ENCODE measurements around the gene BBOX1. TPM values are rescaled to one million over a fixed set of nuclear protein-coding genes. Genes with fewer than 3 reads are reported as not detected.

BBOX1 gene
- total RNA-seq, 2 experiments from 2014 or later = not detected

DNA sequence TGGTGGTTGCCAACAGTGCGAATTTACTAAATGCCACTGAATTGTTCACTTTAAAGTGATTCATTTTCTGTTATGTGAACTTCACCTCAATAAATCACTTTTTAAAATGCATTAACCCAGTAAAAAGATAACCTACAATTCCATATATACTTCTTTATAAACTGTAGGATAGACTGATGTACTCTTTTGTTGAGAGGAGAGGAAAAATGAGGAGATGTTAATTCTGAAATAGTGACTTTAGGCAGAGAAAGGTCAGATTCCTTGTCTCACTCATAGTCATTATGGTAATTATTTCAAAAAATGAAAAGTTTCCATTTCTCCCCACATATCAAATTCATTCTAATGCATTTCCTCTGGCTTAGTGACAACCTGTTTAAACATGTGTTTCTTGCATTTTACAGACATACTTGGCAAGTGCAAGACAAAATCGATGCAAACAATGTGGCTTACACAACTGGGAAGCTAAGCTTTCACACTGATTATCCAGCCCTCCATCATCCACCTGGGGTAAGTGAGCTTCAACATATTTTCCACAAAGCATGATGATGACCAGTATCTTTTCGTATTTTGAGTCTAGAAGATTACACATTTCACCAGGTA is 74.5 kb downstream of the BBOX1 start:
- DNase-seq (no peak), ATAC-seq (ENCODE audit: poor library complexity) (no peak)
- H3K9me3 ChIP-seq (ENCODE audit: control insufficient read depth in 1 of 2, insufficient read depth in 1 of 2, low read length in 2 of 2) = no peaks in the 10 kb centered on the region
- no peak overlapping the region for H3K4me3 ChIP-seq (ENCODE audit: low read length)
- no peak for TF ChIP-seq CTCF (IDR thresholded peaks at IDR 0.05)
- POLR2A ChIA-PET = no interaction called here
- H3K4me3 Mint-ChIP-seq = no peak overlapping the region
- no peaks in the 10 kb centered on the region for H3K27me3 Mint-ChIP-seq
- intact Hi-C loops (cut with DNase I, micrococcal nuclease) = no loop called here
- no peaks in the 10 kb centered on the region for H3K36me3 Mint-ChIP-seq (ENCODE audit: low read depth)
- H3K9me3 Mint-ChIP-seq = no peaks in the 10 kb centered on the region
- no peak overlapping the region for H3K27ac ChIP-seq (ENCODE audit: low read depth in 1 of 2, low read length in 2 of 2)
- no peak overlapping the region for H3K27ac Mint-ChIP-seq
- H3K27me3 ChIP-seq (ENCODE audit: control insufficient read depth in 1 of 2, insufficient read depth in 2 of 2, low read length in 2 of 2) = no peaks in the 10 kb centered on the region
- no peaks in the 10 kb centered on the region for H3K4me1 Mint-ChIP-seq (ENCODE audit: low read depth)
- no peaks in the 10 kb centered on the region for H3K4me1 ChIP-seq (ENCODE audit: insufficient read depth, low read length)
- CTCF ChIA-PET = no interaction called here
- no peaks in the 10 kb centered on the region for H3K36me3 ChIP-seq (ENCODE audit: insufficient read depth, low read length)

DNA sequence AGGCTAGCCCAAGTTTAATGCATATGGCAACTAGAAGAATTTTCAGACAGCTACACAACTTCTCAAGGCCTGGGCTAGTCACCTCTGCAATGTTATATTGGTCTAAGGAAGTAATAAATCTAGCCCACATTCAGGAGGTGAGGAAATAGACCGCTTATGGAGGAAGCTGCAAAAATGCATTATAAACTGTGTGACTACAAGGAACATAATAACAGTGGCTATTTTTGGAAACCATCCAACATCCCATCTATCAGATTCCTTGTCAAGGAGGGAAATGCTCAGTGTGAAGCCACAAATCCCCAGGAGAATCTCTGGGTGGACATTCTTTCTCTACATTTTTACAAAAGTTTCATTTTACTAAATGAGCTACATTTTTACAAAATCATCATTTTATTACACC is 76.1 kb downstream of the BBOX1 start:
- no peaks in the 10 kb centered on the region for H3K4me1 ChIP-seq (ENCODE audit: insufficient read depth, low read length)
- Mint-ChIP-seq H3K4me3 (no peak overlapping the region), H3K36me3 (ENCODE audit: low read depth) (no peaks in the 10 kb centered on the region), H3K27ac (no peak overlapping the region), H3K27me3 (no peaks in the 10 kb centered on the region), H3K4me1 (ENCODE audit: low read depth) (no peaks in the 10 kb centered on the region), H3K9me3 (no peaks in the 10 kb centered on the region)
- ATAC-seq (ENCODE audit: poor library complexity) (no peak), DNase-seq (no peak)
- H3K27ac ChIP-seq (ENCODE audit: low read depth in 1 of 2, low read length in 2 of 2) = no peak overlapping the region
- POLR2A ChIA-PET = no interaction called here
- TF ChIP-seq CTCF (IDR thresholded peaks at IDR 0.05) = no peak
- H3K27me3 ChIP-seq (ENCODE audit: control insufficient read depth in 1 of 2, insufficient read depth in 2 of 2, low read length in 2 of 2) = no peaks in the 10 kb centered on the region
- H3K9me3 ChIP-seq (ENCODE audit: control insufficient read depth in 1 of 2, insufficient read depth in 1 of 2, low read length in 2 of 2) = no peaks in the 10 kb centered on the region
- no peaks in the 10 kb centered on the region for H3K36me3 ChIP-seq (ENCODE audit: insufficient read depth, low read length)
- H3K4me3 ChIP-seq (ENCODE audit: low read length) = no peak overlapping the region
- intact Hi-C loops (cut with DNase I, micrococcal nuclease) = no loop called here
- CTCF ChIA-PET = no interaction called here

DNA sequence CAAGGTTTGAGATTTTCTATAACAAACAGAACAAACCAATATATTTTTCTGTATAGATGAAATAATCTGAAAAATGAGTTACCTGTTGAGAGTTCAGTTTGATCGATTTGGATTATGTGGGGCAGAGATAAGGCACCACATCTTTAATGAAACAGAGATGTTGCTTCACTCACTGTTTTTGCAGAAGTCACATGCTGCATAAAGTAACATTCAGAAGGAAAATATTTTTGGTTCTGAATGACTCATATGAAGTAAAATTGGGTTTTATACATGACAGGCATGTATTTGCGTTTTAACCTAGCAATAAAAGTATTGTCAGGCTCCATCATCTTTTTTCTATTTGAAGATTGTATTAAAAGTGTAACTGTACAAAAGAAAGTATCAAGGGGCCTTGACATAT is 77.8 kb downstream of the BBOX1 start:
- Histone ChIP-seq H3K4me1 (ENCODE audit: insufficient read depth, low read length) (no peaks in the 10 kb centered on the region), H3K4me3 (ENCODE audit: low read length) (no peak overlapping the region), H3K27ac (ENCODE audit: low read depth in 1 of 2, low read length in 2 of 2) (no peak overlapping the region), H3K27me3 (ENCODE audit: control insufficient read depth in 1 of 2, insufficient read depth in 2 of 2, low read length in 2 of 2) (no peaks in the 10 kb centered on the region), H3K9me3 (ENCODE audit: control insufficient read depth in 1 of 2, insufficient read depth in 1 of 2, low read length in 2 of 2) (no peaks in the 10 kb centered on the region), H3K36me3 (ENCODE audit: insufficient read depth, low read length) (no peaks in the 10 kb centered on the region)
- no peak for TF ChIP-seq CTCF (IDR thresholded peaks at IDR 0.05)
- DNase-seq = no peak
- CTCF ChIA-PET = no interaction called here
- Mint-ChIP-seq H3K4me1 (ENCODE audit: low read depth) (no peaks in the 10 kb centered on the region), H3K27me3 (no peaks in the 10 kb centered on the region), H3K9me3 (no peaks in the 10 kb centered on the region), H3K36me3 (ENCODE audit: low read depth) (no peaks in the 10 kb centered on the region), H3K4me3 (no peak overlapping the region), H3K27ac (no peak overlapping the region)
- no peak for ATAC-seq (ENCODE audit: poor library complexity)
- POLR2A ChIA-PET = no interaction called here
- intact Hi-C loops (cut with DNase I, micrococcal nuclease) = no loop called here
